ENCODE data around the gene TCF15. TPM values are rescaled to one million over a fixed set of nuclear protein-coding genes. Genes with fewer than 3 reads are reported as not detected.

TCF15 gene
- total and polyA plus RNA-seq, 2 of the 13 experiments (the other 11 are each of a cell fraction or from before 2014, with no cell fraction given) = not detected

DNA sequence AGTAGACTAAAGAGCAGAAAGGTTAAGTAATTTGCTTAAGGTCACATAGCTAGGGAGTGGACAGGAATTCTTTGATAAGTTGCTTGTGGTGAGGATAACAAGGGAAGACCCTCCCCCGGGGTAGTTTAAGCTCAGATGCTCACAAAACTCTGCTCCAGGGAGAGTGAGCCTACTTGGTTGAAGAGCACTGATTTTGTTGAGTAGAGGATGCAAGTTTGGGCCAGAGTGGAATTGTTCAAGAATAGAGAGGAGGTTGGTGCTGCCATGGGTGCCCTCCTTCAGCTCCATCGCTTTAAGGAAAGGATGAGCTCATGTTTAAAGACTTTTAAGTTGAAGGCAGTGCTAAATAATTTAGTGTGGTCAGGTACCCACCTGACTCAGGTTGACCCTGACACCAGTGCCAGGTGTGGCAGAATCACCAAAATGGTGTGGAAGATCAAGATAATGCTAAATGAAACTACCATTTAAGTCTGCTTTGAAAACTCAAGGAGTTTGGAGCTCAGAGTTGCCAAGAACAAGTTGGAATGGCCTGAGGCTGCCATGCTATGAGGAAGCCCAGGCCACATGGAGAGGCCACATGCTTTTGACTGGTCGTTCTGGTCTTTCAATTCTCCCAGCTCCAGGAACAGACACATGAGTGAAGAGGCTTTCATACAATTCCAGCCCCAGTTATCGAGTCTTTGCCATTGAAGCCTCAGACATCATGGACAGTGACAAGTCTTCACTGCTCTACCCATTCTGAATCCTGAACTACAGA lies 8.0 kb upstream of the TCF15 start:
- FAIRE-seq = no peak
- Histone ChIP-seq H3K4me3 (replicated peaks in 1 of 3; ENCODE audit: insufficient read depth in 1 of 3, low read depth in 2 of 3, low read length in 3 of 3) (no peak overlapping the region), H3K4me2 (ENCODE audit: low read depth, low read length) (no peak overlapping the region), H3K27ac (ENCODE audit: extremely low read length, insufficient read depth, low read length) (no peak overlapping the region), H3K79me2 (ENCODE audit: insufficient read depth, low read length) (no peaks in the 10 kb centered on the region), H2AFZ (ENCODE audit: low read length) (no peak overlapping the region), H3K4me1 (ENCODE audit: insufficient read depth, low read length) (peaks cover 6% of the 10 kb centered on the region), H4K20me1 (ENCODE audit: insufficient read depth, low read length) (no peaks in the 10 kb centered on the region), H3K27me3 (ENCODE audit: control insufficient read depth in 1 of 2, insufficient read depth in 2 of 2, low read length in 2 of 2) (peaks cover 0 to 42% of the 10 kb centered on the region in 2 experiments; a peak in 3 of 5 replicates), H3K9me3 (ENCODE audit: low read length) (peaks cover 5% of the 10 kb centered on the region; the same call in 1 of the 2 replicates), H3K36me3 (replicated peaks in 1 of 2; ENCODE audit: control insufficient read depth in 1 of 2, insufficient read depth in 2 of 2, low read length in 2 of 2) (no peaks in the 10 kb centered on the region), H3K9ac (ENCODE audit: insufficient read depth, low read depth, low read length) (no peak overlapping the region)
- no peak for DNase-seq (ENCODE audit: low spot score)
- whole genome bisulfite sequencing (ENCODE audit: low lambda C conversion rate) = under 1% methylated on average over 4 of the region's 4 CpGs
- no peak for ATAC-seq
- in situ Hi-C loops (cut with HindIII; ENCODE audit: extremely low pct_ligation_motif_present, low pct_unique_long_range_greater_than_20kb) = no loop called here
- intact Hi-C loops (cut with micrococcal nuclease; ENCODE audit: unreplicated experiment) = no loop called here
- ChIA-PET CTCF (ENCODE audit: low intra/inter-chr PET ratio, low total read pairs) (no interaction called here), POLR2A (no interaction called here)
- no TSS peak for BruUV-seq (replicated peaks)
- TF ChIP-seq CAMTA2 (CRISPR knock-in tag; IDR thresholded peaks at IDR 0.05; ENCODE audit: borderline replicate concordance) = no peak
- no peak for TF ChIP-seq MYNN (CRISPR knock-in tag; IDR thresholded peaks at IDR 0.05; ENCODE audit: low read depth)
- TF ChIP-seq, protein P1, sequence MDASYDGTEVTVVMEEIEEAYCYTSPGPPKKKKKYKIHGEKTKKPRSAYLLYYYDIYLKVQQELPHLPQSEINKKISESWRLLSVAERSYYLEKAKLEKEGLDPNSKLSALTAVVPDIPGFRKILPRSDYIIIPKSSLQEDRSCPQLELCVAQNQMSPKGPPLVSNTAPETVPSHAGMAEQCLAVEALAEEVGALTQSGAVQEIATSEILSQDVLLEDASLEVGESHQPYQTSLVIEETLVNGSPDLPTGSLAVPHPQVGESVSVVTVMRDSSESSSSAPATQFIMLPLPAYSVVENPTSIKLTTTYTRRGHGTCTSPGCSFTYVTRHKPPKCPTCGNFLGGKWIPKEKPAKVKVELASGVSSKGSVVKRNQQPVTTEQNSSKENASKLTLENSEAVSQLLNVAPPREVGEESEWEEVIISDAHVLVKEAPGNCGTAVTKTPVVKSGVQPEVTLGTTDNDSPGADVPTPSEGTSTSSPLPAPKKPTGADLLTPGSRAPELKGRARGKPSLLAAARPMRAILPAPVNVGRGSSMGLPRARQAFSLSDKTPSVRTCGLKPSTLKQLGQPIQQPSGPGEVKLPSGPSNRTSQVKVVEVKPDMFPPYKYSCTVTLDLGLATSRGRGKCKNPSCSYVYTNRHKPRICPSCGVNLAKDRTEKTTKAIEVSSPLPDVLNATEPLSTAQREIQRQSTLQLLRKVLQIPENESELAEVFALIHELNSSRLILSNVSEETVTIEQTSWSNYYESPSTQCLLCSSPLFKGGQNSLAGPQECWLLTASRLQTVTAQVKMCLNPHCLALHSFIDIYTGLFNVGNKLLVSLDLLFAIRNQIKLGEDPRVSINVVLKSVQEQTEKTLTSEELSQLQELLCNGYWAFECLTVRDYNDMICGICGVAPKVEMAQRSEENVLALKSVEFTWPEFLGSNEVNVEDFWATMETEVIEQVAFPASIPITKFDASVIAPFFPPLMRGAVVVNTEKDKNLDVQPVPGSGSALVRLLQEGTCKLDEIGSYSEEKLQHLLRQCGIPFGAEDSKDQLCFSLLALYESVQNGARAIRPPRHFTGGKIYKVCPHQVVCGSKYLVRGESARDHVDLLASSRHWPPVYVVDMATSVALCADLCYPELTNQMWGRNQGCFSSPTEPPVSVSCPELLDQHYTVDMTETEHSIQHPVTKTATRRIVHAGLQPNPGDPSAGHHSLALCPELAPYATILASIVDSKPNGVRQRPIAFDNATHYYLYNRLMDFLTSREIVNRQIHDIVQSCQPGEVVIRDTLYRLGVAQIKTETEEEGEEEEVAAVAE (CRISPR knock-in tag; IDR thresholded peaks at IDR 0.05; ENCODE audit: borderline replicate concordance) = no peak
- TF ChIP-seq ZNF546 (CRISPR knock-in tag; conservative IDR thresholded peaks at IDR 0.05) = no peak
- TF ChIP-seq, protein P2, sequence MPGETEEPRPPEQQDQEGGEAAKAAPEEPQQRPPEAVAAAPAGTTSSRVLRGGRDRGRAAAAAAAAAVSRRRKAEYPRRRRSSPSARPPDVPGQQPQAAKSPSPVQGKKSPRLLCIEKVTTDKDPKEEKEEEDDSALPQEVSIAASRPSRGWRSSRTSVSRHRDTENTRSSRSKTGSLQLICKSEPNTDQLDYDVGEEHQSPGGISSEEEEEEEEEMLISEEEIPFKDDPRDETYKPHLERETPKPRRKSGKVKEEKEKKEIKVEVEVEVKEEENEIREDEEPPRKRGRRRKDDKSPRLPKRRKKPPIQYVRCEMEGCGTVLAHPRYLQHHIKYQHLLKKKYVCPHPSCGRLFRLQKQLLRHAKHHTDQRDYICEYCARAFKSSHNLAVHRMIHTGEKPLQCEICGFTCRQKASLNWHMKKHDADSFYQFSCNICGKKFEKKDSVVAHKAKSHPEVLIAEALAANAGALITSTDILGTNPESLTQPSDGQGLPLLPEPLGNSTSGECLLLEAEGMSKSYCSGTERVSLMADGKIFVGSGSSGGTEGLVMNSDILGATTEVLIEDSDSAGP (CRISPR knock-in tag; IDR thresholded peaks at IDR 0.05; ENCODE audit: borderline replicate concordance) = no peak
- TF ChIP-seq, protein P3, sequence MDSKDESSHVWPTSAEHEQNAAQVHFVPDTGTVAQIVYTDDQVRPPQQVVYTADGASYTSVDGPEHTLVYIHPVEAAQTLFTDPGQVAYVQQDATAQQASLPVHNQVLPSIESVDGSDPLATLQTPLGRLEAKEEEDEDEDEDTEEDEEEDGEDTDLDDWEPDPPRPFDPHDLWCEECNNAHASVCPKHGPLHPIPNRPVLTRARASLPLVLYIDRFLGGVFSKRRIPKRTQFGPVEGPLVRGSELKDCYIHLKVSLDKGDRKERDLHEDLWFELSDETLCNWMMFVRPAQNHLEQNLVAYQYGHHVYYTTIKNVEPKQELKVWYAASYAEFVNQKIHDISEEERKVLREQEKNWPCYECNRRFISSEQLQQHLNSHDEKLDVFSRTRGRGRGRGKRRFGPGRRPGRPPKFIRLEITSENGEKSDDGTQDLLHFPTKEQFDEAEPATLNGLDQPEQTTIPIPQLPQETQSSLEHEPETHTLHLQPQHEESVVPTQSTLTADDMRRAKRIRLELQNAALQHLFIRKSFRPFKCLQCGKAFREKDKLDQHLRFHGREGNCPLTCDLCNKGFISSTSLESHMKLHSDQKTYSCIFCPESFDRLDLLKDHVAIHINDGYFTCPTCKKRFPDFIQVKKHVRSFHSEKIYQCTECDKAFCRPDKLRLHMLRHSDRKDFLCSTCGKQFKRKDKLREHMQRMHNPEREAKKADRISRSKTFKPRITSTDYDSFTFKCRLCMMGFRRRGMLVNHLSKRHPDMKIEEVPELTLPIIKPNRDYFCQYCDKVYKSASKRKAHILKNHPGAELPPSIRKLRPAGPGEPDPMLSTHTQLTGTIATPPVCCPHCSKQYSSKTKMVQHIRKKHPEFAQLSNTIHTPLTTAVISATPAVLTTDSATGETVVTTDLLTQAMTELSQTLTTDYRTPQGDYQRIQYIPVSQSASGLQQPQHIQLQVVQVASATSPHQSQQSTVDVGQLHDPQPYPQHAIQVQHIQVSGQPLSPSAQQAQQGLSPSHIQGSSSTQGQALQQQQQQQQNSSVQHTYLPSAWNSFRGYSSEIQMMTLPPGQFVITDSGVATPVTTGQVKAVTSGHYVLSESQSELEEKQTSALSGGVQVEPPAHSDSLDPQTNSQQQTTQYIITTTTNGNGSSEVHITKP (CRISPR knock-in tag; IDR thresholded peaks at IDR 0.05; ENCODE audit: low read depth) = no peak
- no peak for TF ChIP-seq ZNF451 (CRISPR knock-in tag; IDR thresholded peaks at IDR 0.05)
- TF ChIP-seq NKX3-1 (CRISPR knock-in tag; IDR thresholded peaks at IDR 0.05) = no peak

All from HepG2 (cell line).